HepG2 (cell line): Measurements from ENCODE around the gene MICB. TPM values are rescaled to one million over a fixed set of nuclear protein-coding genes. Genes with fewer than 3 reads are reported as not detected.

ENCODE experiments used
- ATAC-seq: fragments of 200-7000 bp; cut with Tn5 transposase; 3 replicates; pipeline ENCODE4 v1.9.1; 2020; ENCODE audit warnings: mild to moderate bottlenecking, moderate library complexity
- BruUV-seq: library from RNA; stranded (reverse); fragments of 400-500 nt; replicated peaks from 2 replicates; lab custom pipeline; 2021; lab: Mats Ljungman, UMichigan
- CTCF ChIA-PET: fragments of 300-600 bp; formaldehyde crosslinking; extraction: SDS; loops from one replicate; lab custom pipeline; 2021; ENCODE audit warnings: low total read pairs, inconsistent platforms, low intra/inter-chr PET ratio; lab: Yijun Ruan, JAX
- POLR2A ChIA-PET: fragments of 350-600 bp; sonication (Branson Sonifier 250); formaldehyde crosslinking; loops from one replicate; lab custom pipeline; 2020; ENCODE audit warnings: antibody characterized with exemption, inconsistent platforms; lab: Yijun Ruan, JAX
- DNase-seq: peaks from one replicate; pipeline ENCODE4 v3.0.0-alpha.2; 2015; ENCODE audit warnings: low spot score
- FAIRE-seq: peaks from 3 replicates; lab custom pipeline; 2011; peaks lifted over from hg19 to GRCh38; lab: Jason Lieb, UNC
- H2AFZ ChIP-seq: one replicate; pipeline ENCODE4 v1.6.1; 2011; ENCODE audit warnings: low read length, inconsistent platforms
- H3K27ac ChIP-seq: fragments of 300-600 bp; 3 replicates; pipeline ENCODE4 v1.8.0; 2011; ENCODE audit warnings: mixed run types, mild to moderate bottlenecking, mixed read lengths, low read length, inconsistent platforms; ENCODE audit not compliant: insufficient read depth; ENCODE audit errors: extremely low read length
- H3K27me3 ChIP-seq, 2 experiments: fragments of 200-600 bp in 1 of 2; 2 replicates in 1 of 2; 3 replicates in 1 of 2; pipeline versions ENCODE4 v1.6.0 to v1.8.0; 2011; ENCODE audit warnings: low read length in 2 of 2, mild to moderate bottlenecking in 2 of 2, moderate library complexity in 2 of 2, inconsistent platforms in 1 of 2; ENCODE audit not compliant: insufficient read depth in 2 of 2, control insufficient read depth in 1 of 2
- H3K36me3 ChIP-seq, 2 experiments: fragments of 200-600 bp in 1 of 2; replicated peaks in 1 of 2; 2 replicates in 1 of 2; 3 replicates in 1 of 2; pipeline versions ENCODE4 v1.5.1 to v1.8.0; 2011; ENCODE audit warnings: low read length in 2 of 2, inconsistent platforms in 1 of 2; ENCODE audit not compliant: insufficient read depth in 2 of 2, control insufficient read depth in 1 of 2
- H3K4me1 ChIP-seq: 2 replicates; pipeline ENCODE4 v1.5.1; 2012; ENCODE audit warnings: low read length, inconsistent platforms; ENCODE audit not compliant: insufficient read depth
- H3K4me2 ChIP-seq: 2 replicates; pipeline ENCODE4 v1.6.0; 2011; ENCODE audit warnings: low read depth, low read length, inconsistent platforms
- H3K4me3 ChIP-seq, 3 experiments: fragments of 200-600 bp in 1 of 3; sonication (generic), shearing (Covaris generic) in 1 of 3; replicated peaks in 1 of 3; 2 replicates each; pipeline ENCODE4 v1.5.1; 2011 to 2016; ENCODE audit warnings: low read length in 3 of 3, inconsistent platforms in 2 of 3, low read depth in 2 of 3, mild to moderate bottlenecking in 2 of 3, control low read depth in 1 of 3, mixed read lengths in 1 of 3; ENCODE audit not compliant: insufficient read depth in 1 of 3
- H3K79me2 ChIP-seq: one replicate; pipeline ENCODE4 v1.6.1; 2011; ENCODE audit warnings: low read length, inconsistent platforms; ENCODE audit not compliant: insufficient read depth
- H3K9ac ChIP-seq: 2 replicates; pipeline ENCODE4 v1.6.0; 2011; ENCODE audit warnings: mild to moderate bottlenecking, low read depth, low read length, inconsistent platforms; ENCODE audit not compliant: insufficient read depth
- H3K9me3 ChIP-seq: 2 replicates; pipeline ENCODE4 v1.5.1; 2012; ENCODE audit warnings: mild to moderate bottlenecking, low read length
- H4K20me1 ChIP-seq: 2 replicates; pipeline ENCODE4 v1.6.0; 2011; ENCODE audit warnings: inconsistent platforms, mild to moderate bottlenecking, low read length, moderate library complexity; ENCODE audit not compliant: insufficient read depth
- AGO2 ChIP-seq: fragments of 200-400 bp; formaldehyde crosslinking; optimal IDR thresholded peaks from 2 replicates; pipeline ENCODE3; 2017; ENCODE audit warnings: mild to moderate bottlenecking, low read depth, low read length, moderate library complexity
- CENPT ChIP-seq: sonication (generic); formaldehyde crosslinking; IDR thresholded peaks from 2 replicates; pipeline ENCODE4 v1.8.0; 2022; ENCODE audit warnings: low read depth, mild to moderate bottlenecking, moderate library complexity, missing genetic modification reagents
- CHD4 ChIP-seq: fragments of 200-600 bp; sonication (generic); IDR thresholded peaks from 2 replicates; pipeline ENCODE4 v1.7.0; 2017; ENCODE audit warnings: mild to moderate bottlenecking, low read length, borderline replicate concordance
- CREB1 ChIP-seq, 2 experiments: fragments of 450-650 bp in 1 of 2; IDR thresholded peaks; 2 replicates each; pipeline ENCODE4 v1.6.1; 2016 to 2017; ENCODE audit warnings: control low read depth in 1 of 2, mild to moderate bottlenecking in 1 of 2, missing compliant biosample characterization in 1 of 2, missing genetic modification characterization in 1 of 2
- E2F1 ChIP-seq: sonication (generic); formaldehyde crosslinking; IDR thresholded peaks from 2 replicates; pipeline ENCODE4 v1.5.0; 2020; ENCODE audit warnings: missing genetic modification reagents
- HMG20A ChIP-seq: IDR thresholded peaks from 2 replicates; pipeline ENCODE4 v1.6.1; 2016; ENCODE audit warnings: borderline replicate concordance
- JUNB ChIP-seq: sonication (generic); formaldehyde crosslinking; IDR thresholded peaks from 2 replicates; pipeline ENCODE4 v1.8.0; 2022; ENCODE audit warnings: missing genetic modification reagents, mild to moderate bottlenecking, borderline replicate concordance
- NCOA2 ChIP-seq: sonication (generic); formaldehyde crosslinking; IDR thresholded peaks from 2 replicates; pipeline ENCODE4 v1.8.0; 2022; ENCODE audit warnings: inconsistent platforms
- PAF1 ChIP-seq: IDR thresholded peaks from 2 replicates; pipeline ENCODE4 v1.6.1; 2016; ENCODE audit warnings: missing genetic modification reagents, missing compliant biosample characterization
- PHB2 ChIP-seq: fragments of 450-650 bp; IDR thresholded peaks from 2 replicates; pipeline ENCODE4 v1.6.1; 2018; ENCODE audit not compliant: partially characterized antibody
- POLR2A ChIP-seq, 2 experiments: IDR thresholded peaks; 2 replicates each; pipeline ENCODE4 v1.6.1; 2011; ENCODE audit warnings: low read depth in 2 of 2, low read length in 2 of 2, mild to moderate bottlenecking in 1 of 2, moderate library complexity in 1 of 2; ENCODE audit not compliant: insufficient read depth in 1 of 2
- POLR2AphosphoS2 ChIP-seq: IDR thresholded peaks from 2 replicates; pipeline ENCODE4 v1.6.1; 2011; ENCODE audit warnings: low read depth, low read length, improper control_type of control experiment
- POLR2G ChIP-seq: fragments of 200-400 bp; formaldehyde crosslinking; IDR thresholded peaks from 2 replicates; pipeline ENCODE4 v1.6.1; 2018; ENCODE audit warnings: mild to moderate bottlenecking, low read depth, low read length, moderate library complexity
- RBFOX2 ChIP-seq: fragments of 200-400 bp; formaldehyde crosslinking; IDR thresholded peaks from 2 replicates; pipeline ENCODE4 v1.6.1; 2017; ENCODE audit warnings: low read depth, mild to moderate bottlenecking, low read length
- RBM22 ChIP-seq: fragments of 200-400 bp; formaldehyde crosslinking; optimal IDR thresholded peaks from 2 replicates; pipeline ENCODE3; 2017; ENCODE audit warnings: mild to moderate bottlenecking, low read length, moderate library complexity
- TMF1 ChIP-seq: sonication (generic); formaldehyde crosslinking; IDR thresholded peaks from 2 replicates; pipeline ENCODE4 v1.8.1; 2022; ENCODE audit warnings: low read depth, missing genetic modification reagents
- ZFP36 ChIP-seq: fragments of 150-350 bp; IDR thresholded peaks from 2 replicates; pipeline ENCODE4 v1.6.1; 2018; ENCODE audit warnings: borderline replicate concordance, low read length, low read depth; ENCODE audit not compliant: partially characterized antibody
- WGBS: methylation state at CpG from one replicate; pipeline ENCODE4 v1.1.6; 2017; ENCODE audit warnings: low lambda C conversion rate; 5-methylcytosine and 5-hydroxymethylcytosine counted together
- in situ Hi-C: cut with HindIII; loops from 2 replicates; pipeline ENCODE4 v1.10.0; 2017; ENCODE audit warnings: low pct_unique_long_range_greater_than_20kb; ENCODE audit not compliant: extremely low pct_ligation_motif_present
- intact Hi-C: fragments of 100-400 bp; cut with micrococcal nuclease; formaldehyde crosslinking; loops from one replicate; pipeline ENCODE4 v1.10.0; 2022; ENCODE audit not compliant: unreplicated experiment
- polyA plus RNA-seq, 8 experiments: library from polyadenylated mRNA; depleted of rRNA in 3 of 8; stranded (reverse) in 7 of 8; unstranded in 1 of 8; fragments of >200 nt; fragmentation: Illumina TruSeq in 4 of 8; extraction: Trizol in 4 of 8; gene quantifications; 2 replicates each; pipeline versions ENCODE4 v1.2.1 to v1.2.3, GENCODE V29; 2011 to 2016; ENCODE audit warnings: low read depth in 4 of 8, missing spikeins in 1 of 8, mixed read lengths in 1 of 8; ENCODE audit not compliant: insufficient read depth in 1 of 8
- total RNA-seq, 5 experiments: library from RNA; depleted of rRNA; stranded (reverse); fragments of >200 nt; fragmentation: Illumina TruSeq; extraction: Trizol; gene quantifications; 2 replicates each; pipeline ENCODE4 v1.2.3, GENCODE V29; 2016; ENCODE audit warnings: low read depth in 1 of 5

MICB gene
- total and polyA plus RNA-seq, 2 of the 13 experiments (the other 11 are each of a cell fraction or from before 2014, with no cell fraction given), result 12.5 to 12.8 TPM

GRCh38 chr6:31531771-31532643, 34.1 kb downstream of the MICB start:
- CTCF ChIA-PET, result no interaction called here
- BruUV-seq, result TSS peak; percentile 3
- Histone ChIP-seq H3K4me1 (peaks cover 79% of the 10 kb centered on the region), H3K4me2 (no peak overlapping the region), H3K79me2 (peaks cover 16% of the 10 kb centered on the region), H4K20me1 (peaks cover 55% of the 10 kb centered on the region), H3K4me3 (no peak overlapping the region), H3K27ac (no peak overlapping the region), H3K9ac (no peak overlapping the region), H2AFZ (no peak overlapping the region), H3K9me3 (no peaks in the 10 kb centered on the region), H3K27me3 (no peaks in the 10 kb centered on the region), H3K36me3 (peaks cover 41 to 70% of the 10 kb centered on the region in 2 experiments)
- POLR2A ChIA-PET, result interaction anchor here (8.3 kb wide), 1 partner anchor 9 kb away, joined by 123 read pairs; the partner anchor contains the start of gene DDX39B
- TF ChIP-seq TMF1 (CRISPR knock-in tag), result no peak
- no peak for TF ChIP-seq NCOA2 (CRISPR knock-in tag)
- peak; percentile 58 for TF ChIP-seq RBFOX2
- no peak for TF ChIP-seq CENPT (CRISPR knock-in tag)
- TF ChIP-seq JUNB (CRISPR knock-in tag), result no peak
- TF ChIP-seq AGO2, result peak; percentile 73
- TF ChIP-seq E2F1 (CRISPR knock-in tag), result no peak
- no peak for TF ChIP-seq CREB1 (IDR thresholded peaks at IDR 0.05)
- TF ChIP-seq CREB1 (CRISPR knock-in tag; IDR thresholded peaks at IDR 0.05), result no peak
- TF ChIP-seq PAF1 (CRISPR knock-in tag), result peak; percentile 6; the same call in 1 of the 2 replicates
- no peak for TF ChIP-seq HMG20A
- TF ChIP-seq ZFP36, result no peak
- no peak for TF ChIP-seq PHB2
- peak; percentile 80 for TF ChIP-seq RBM22
- TF ChIP-seq CHD4, result no peak
- peak; percentile 87; the same call in 1 of the 2 replicates for TF ChIP-seq POLR2AphosphoS2
- TF ChIP-seq POLR2A (IDR thresholded peaks at IDR 0.05; ENCODE audit: insufficient read depth in 1 of 2, low read depth in 2 of 2, low read length in 2 of 2), result peak in 1 of 2 experiments; percentile 50; a peak in 1 of 4 replicates
- TF ChIP-seq POLR2G, result 0 out of 2 replicates have a peak, but pooled peaks have one; percentile 47
- ATAC-seq (no peak), DNase-seq (no peak), FAIRE-seq (no peak)
- in situ Hi-C loops, result no loop called here
- intact Hi-C loops, result no loop called here
- 88% methylated on average over 9 of the region's 9 CpGs for WGBS
